Vagina (tissue), 2 donors: ENCODE results near the gene GNG14. TPM values are rescaled to one million over a fixed set of nuclear protein-coding genes. Genes with fewer than 3 reads are reported as not detected.
A peak's percentile ranks its signal among the peaks of the same experiment; 100 is the strongest.

Source experiments
- DNase-seq, 2 donors: peaks; one replicate each; pipeline ENCODE4 v3.0.0-alpha.2; 2017; ENCODE audit errors: extremely low spot score in 2 of 2
- H3K27ac ChIP-seq: fragments of 200-600 bp; sonication (generic); one replicate; pipeline ENCODE4 v1.5.1; 2019
- H3K27me3 ChIP-seq: fragments of 200-600 bp; sonication (generic); one replicate; pipeline ENCODE4 v1.5.1; 2019
- H3K36me3 ChIP-seq, 2 donors: fragments of 200-600 bp; sonication (generic); one replicate each; pipeline ENCODE4 v1.5.1; 2017 to 2019
- H3K4me1 ChIP-seq: fragments of 200-600 bp; sonication (generic); one replicate; pipeline ENCODE4 v1.5.1; 2019
- H3K4me3 ChIP-seq, 2 donors: fragments of 200-600 bp; sonication (generic); 1 replicate in 1 of 2; 2 replicates in 1 of 2; pipeline ENCODE4 v1.5.1; 2016 to 2019
- H3K9me3 ChIP-seq: fragments of 200-600 bp; sonication (generic); one replicate; pipeline ENCODE4 v1.5.1; 2019
- POLR2A ChIP-seq, 2 donors: fragments of 450-650 bp; IDR thresholded peaks; one replicate each; pipeline ENCODE4 v1.6.1; 2017; ENCODE audit warnings: antibody characterized with exemption in 2 of 2, mild to moderate bottlenecking in 2 of 2, moderate library complexity in 2 of 2
- POLR2AphosphoS5 ChIP-seq, 2 donors: sonication (generic); formaldehyde crosslinking; IDR thresholded peaks; one replicate each; pipeline ENCODE4 v1.9.0; 2017; ENCODE audit warnings: antibody characterized with exemption in 2 of 2, mild to moderate bottlenecking in 2 of 2, low read depth in 1 of 2; ENCODE audit not compliant: insufficient read depth in 1 of 2
- intact Hi-C: fragments of 100-400 bp; cut with DNase I; formaldehyde crosslinking; loops from one replicate; pipeline ENCODE4 v1.15.1; 2023
- total RNA-seq: library from RNA; depleted of rRNA; stranded (reverse); fragments of >200 nt; gene quantifications from one replicate; pipeline ENCODE4 v1.2.3, GENCODE V29; 2016
- TF ChIP-seq, protein P1 (sequence below), 3 experiments: fragments of 450-650 bp in 2 of 3; fragments of 200-600 bp in 1 of 3; sonication (generic) in 1 of 3; IDR thresholded peaks; one replicate each; pipeline ENCODE4 v1.5.1; 2017 to 2019; ENCODE audit warnings: antibody characterized with exemption in 3 of 3, mild to moderate bottlenecking in 2 of 3, moderate library complexity in 2 of 3

GNG14 gene
- total RNA-seq, 1 donor from 2014 or later, result not detected

DNA sequence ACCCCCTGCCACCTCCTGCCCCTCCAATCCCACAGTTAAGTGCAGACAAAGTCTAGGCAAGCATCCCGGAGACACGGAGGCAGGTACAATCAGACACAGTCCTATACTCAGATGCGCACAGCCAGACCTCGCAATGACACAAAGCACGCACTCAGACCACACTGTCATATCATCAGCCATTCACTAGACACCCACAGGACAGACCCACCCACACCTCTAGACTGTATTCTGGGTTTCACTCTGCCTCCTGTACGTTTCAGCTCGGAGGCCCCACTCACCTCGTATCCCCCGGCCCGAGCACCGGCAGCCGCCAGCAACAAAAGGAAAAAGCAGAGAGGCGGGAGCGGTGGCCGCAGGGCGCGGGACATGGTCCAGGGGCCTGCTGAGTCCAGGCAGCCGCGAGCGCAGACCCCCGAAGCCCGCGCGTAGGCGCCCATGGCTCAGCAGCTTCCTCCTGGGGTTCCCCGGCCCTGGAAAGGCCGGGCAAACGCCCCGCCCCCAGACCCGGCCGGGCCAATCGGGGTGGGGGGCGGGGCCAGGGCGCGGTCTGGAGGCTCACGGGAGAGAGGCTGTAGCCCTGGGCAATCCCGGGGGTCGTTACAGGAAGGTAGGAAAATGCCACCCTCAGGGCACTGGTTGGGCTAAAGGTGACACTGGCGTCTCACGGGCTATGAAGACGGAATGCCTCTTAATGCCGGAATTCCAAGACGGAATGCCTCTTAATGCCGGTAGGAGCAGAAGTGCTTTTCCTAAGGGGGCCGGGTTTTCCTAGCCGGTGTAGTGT, 21.3 kb upstream of the GNG14 start, which contains the start of the genes MAN2B1 and WDR83:
Gene MAN2B1 (minus strand): TSS at position 478 of the 784 bp plus-strand sequence. CDS start 41 bp downstream, at position 437.
Gene WDR83 (plus strand): TSS at position 543 of the 784 bp plus-strand sequence. CDS start 2,984 bp downstream, outside the sequence.
- TF ChIP-seq POLR2A (IDR thresholded peaks at IDR 0.05) (no peak), POLR2AphosphoS5 (IDR thresholded peaks at IDR 0.05; ENCODE audit: insufficient read depth in 1 of 2, low read depth in 1 of 2) (peak; percentile 15 to 47)
- intact Hi-C loops, result loop anchor here (10.0 kb wide), 1 partner anchor 52 kb away; the partner anchor contains the start of genes ZNF490 and ZNF791
- H3K27ac ChIP-seq, result peak within 1 kb of the TSS; percentile 56
- H3K9me3 ChIP-seq, result no peaks in the 10 kb centered on the region
- H3K27me3 ChIP-seq, result no peaks in the 10 kb centered on the region
- H3K4me3 ChIP-seq, result peak within 1 kb of the TSS; percentile 66 to 86
- H3K4me1 ChIP-seq, result peaks cover 49% of the 10 kb centered on the region
- no peak for DNase-seq
- peaks cover 0 to 25% of the 10 kb centered on the region in 2 donors for H3K36me3 ChIP-seq

- no peaks in the 10 kb centered on the region for H3K27me3 ChIP-seq
- peaks cover 0 to 18% of the 10 kb centered on the region in 2 donors for H3K36me3 ChIP-seq
- H3K4me1 ChIP-seq, result peaks cover 49% of the 10 kb centered on the region
- intact Hi-C loops, result loop anchor here (10.0 kb wide), 1 partner anchor 53 kb away; the partner anchor contains the start of genes ZNF490 and ZNF791
- H3K27ac ChIP-seq, result no peak overlapping the region
- no peaks in the 10 kb centered on the region for H3K9me3 ChIP-seq
- TF ChIP-seq POLR2A (IDR thresholded peaks at IDR 0.05) (no peak), POLR2AphosphoS5 (IDR thresholded peaks at IDR 0.05; ENCODE audit: insufficient read depth in 1 of 2, low read depth in 1 of 2) (no peak)
- TF ChIP-seq, protein P1, sequence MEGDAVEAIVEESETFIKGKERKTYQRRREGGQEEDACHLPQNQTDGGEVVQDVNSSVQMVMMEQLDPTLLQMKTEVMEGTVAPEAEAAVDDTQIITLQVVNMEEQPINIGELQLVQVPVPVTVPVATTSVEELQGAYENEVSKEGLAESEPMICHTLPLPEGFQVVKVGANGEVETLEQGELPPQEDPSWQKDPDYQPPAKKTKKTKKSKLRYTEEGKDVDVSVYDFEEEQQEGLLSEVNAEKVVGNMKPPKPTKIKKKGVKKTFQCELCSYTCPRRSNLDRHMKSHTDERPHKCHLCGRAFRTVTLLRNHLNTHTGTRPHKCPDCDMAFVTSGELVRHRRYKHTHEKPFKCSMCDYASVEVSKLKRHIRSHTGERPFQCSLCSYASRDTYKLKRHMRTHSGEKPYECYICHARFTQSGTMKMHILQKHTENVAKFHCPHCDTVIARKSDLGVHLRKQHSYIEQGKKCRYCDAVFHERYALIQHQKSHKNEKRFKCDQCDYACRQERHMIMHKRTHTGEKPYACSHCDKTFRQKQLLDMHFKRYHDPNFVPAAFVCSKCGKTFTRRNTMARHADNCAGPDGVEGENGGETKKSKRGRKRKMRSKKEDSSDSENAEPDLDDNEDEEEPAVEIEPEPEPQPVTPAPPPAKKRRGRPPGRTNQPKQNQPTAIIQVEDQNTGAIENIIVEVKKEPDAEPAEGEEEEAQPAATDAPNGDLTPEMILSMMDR (IDR thresholded peaks at IDR 0.05), result no peak
- peak overlapping the region in 1 of 2 donors; percentile 77 for H3K4me3 ChIP-seq
- DNase-seq, result no peak
Observed at GRCh38 chr19:12667731-12668302, 20.0 kb upstream of the GNG14 start.

DNA sequence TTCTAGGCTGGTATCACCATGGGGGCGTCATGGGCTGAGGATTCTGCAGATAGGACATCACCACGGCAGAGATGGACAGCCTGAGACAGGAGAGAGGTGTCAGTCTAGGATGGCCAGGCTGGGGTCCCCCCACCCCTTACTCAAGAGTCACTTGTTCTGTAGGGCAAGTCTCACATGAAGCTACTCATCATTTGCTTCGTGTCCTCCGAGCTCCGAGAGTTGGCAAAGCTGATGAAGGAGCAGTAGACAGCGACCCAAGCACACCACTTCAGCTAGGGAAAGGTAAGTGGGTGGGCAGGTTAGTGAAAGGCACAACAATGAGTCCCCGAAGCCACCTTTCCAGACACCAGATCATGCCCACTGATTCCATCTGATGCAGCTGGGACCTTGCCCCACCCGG, 19.5 kb upstream of the GNG14 start:
- Histone ChIP-seq H3K9me3 (no peaks in the 10 kb centered on the region), H3K4me1 (peaks cover 49% of the 10 kb centered on the region), H3K4me3 (peak overlapping the region; percentile 77 to 83), H3K36me3 (peaks cover 0 to 15% of the 10 kb centered on the region in 2 donors), H3K27me3 (no peaks in the 10 kb centered on the region), H3K27ac (peak overlapping the region; percentile 96)
- DNase-seq, result no peak
- TF ChIP-seq, protein P1 (IDR thresholded peaks at IDR 0.05), result no peak
- no peak for TF ChIP-seq POLR2AphosphoS5 (IDR thresholded peaks at IDR 0.05; ENCODE audit: insufficient read depth in 1 of 2, low read depth in 1 of 2)
- TF ChIP-seq POLR2A (IDR thresholded peaks at IDR 0.05), result no peak
- intact Hi-C loops, result loop anchor here (10.0 kb wide), 1 partner anchor 54 kb away; the partner anchor contains the start of genes ZNF490 and ZNF791

DNA sequence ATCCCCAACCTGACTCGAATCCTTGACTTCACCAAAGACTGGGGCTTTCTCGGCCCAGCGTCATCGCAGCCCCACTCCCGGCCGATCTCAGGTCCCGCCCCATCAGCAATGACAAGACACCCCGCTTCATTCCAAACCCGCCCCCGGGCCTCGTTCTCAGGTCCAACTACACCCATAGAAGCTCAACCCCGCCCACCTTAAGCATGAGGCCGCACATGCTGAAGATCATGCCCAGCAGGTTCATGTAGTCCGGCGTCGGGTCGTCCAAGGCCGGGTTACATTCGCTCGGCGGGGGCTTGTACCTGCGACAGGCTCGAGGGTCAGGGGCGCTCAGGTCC, 18.9 kb upstream of the GNG14 start:
- Histone ChIP-seq H3K4me1 (peaks cover 49% of the 10 kb centered on the region), H3K27ac (peak overlapping the region; percentile 96), H3K36me3 (peaks cover 0 to 14% of the 10 kb centered on the region in 2 donors), H3K27me3 (no peaks in the 10 kb centered on the region), H3K9me3 (no peaks in the 10 kb centered on the region), H3K4me3 (peak overlapping the region; percentile 77 to 83)
- no peak for DNase-seq
- intact Hi-C loops, result loop anchor here (1.0 to 10.0 kb wide), 2 partner anchors 12 to 54 kb away; partner anchors contain the start of genes DHPS, ZNF490 and ZNF791
- TF ChIP-seq POLR2A (IDR thresholded peaks at IDR 0.05) (no peak), POLR2AphosphoS5 (IDR thresholded peaks at IDR 0.05; ENCODE audit: insufficient read depth in 1 of 2, low read depth in 1 of 2) (no peak)
- TF ChIP-seq, protein P1 (IDR thresholded peaks at IDR 0.05), result no peak
